Astrocyte (in vitro differentiated cells and primary cell): ENCODE results near the gene HOXA10.

Experiments used
- CTCF ChIP-seq: IDR thresholded peaks from 2 replicates; pipeline ENCODE4 v1.5.1; 2011; ENCODE audit warnings: low read depth, mild to moderate bottlenecking, inconsistent platforms, low read length, moderate library complexity; ENCODE audit not compliant: insufficient read depth
- EZH2 ChIP-seq: IDR thresholded peaks from 2 replicates; pipeline ENCODE4 v1.6.1; 2012; ENCODE audit warnings: mild to moderate bottlenecking, low read length, inconsistent platforms; ENCODE audit not compliant: insufficient read depth

- peak; percentile 65 for TF ChIP-seq EZH2
- no peak for TF ChIP-seq CTCF
These were observed 26.9 kb upstream of the HOXA10 start for GRCh38 chr7:27200761-27201579.
